ENCODE measurements around the gene PRDM2.

DNA sequence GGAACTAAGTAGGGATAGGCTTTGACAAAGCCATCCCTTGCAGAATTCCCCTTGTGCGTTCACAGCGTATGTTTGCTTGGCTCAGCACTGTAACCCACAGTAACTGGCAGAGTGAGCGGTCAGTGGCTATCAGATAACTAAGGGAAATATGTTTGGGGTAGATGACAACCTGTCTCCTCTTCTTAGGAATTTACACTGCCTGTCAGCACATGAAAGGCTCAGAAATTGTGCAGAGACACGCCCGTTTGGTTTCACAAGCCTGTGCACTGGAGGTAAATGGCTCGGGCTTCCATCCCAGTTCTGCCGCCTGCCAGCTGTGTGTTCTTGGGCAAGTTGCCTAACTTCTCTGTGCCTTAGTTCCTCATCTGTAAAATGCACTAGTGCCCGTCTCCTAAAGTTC is 101.2 kb downstream of the PRDM2 start:
- no peak for TF ChIP-seq POLR2A (IDR thresholded peaks at IDR 0.05)
- TF ChIP-seq, protein P1, sequence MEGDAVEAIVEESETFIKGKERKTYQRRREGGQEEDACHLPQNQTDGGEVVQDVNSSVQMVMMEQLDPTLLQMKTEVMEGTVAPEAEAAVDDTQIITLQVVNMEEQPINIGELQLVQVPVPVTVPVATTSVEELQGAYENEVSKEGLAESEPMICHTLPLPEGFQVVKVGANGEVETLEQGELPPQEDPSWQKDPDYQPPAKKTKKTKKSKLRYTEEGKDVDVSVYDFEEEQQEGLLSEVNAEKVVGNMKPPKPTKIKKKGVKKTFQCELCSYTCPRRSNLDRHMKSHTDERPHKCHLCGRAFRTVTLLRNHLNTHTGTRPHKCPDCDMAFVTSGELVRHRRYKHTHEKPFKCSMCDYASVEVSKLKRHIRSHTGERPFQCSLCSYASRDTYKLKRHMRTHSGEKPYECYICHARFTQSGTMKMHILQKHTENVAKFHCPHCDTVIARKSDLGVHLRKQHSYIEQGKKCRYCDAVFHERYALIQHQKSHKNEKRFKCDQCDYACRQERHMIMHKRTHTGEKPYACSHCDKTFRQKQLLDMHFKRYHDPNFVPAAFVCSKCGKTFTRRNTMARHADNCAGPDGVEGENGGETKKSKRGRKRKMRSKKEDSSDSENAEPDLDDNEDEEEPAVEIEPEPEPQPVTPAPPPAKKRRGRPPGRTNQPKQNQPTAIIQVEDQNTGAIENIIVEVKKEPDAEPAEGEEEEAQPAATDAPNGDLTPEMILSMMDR (IDR thresholded peaks at IDR 0.05), result no peak

Measured in heart left ventricle (tissue), 13 donors.